Right lobe of liver (tissue), 6 donors: Measurements from ENCODE around the gene CLTB. TPM values are rescaled to one million over a fixed set of nuclear protein-coding genes. Genes with fewer than 3 reads are reported as not detected.
A peak's percentile ranks its signal among the peaks of the same experiment; 100 is the strongest.

Source experiments
- ATAC-seq, 4 donors: fragments of 200-7000 bp; cut with Tn5 transposase; one replicate each; pipeline ENCODE4 v1.9.1; 2020; ENCODE audit warnings: mild to moderate bottlenecking in 4 of 4, moderate library complexity in 4 of 4
- DNase-seq, 3 donors: peaks; one replicate each; pipeline ENCODE4 v3.0.0-alpha.2; 2020
- H3K27ac ChIP-seq, 3 donors: fragments of 200-600 bp; one replicate each; pipeline ENCODE4 v1.8.0; 2022
- H3K27me3 ChIP-seq, 2 donors: fragments of 200-600 bp; one replicate each; pipeline ENCODE4 v1.8.0; 2022
- H3K36me3 ChIP-seq, 4 donors: fragments of 200-600 bp; sonication (generic) in 1 of 4; one replicate each; pipeline versions ENCODE4 v1.5.1 to v1.8.0; 2017 to 2022; ENCODE audit warnings: control low read depth in 1 of 4
- H3K4me1 ChIP-seq, 4 donors: fragments of 200-600 bp; sonication (generic) in 1 of 4; one replicate each; pipeline versions ENCODE4 v1.5.1 to v1.8.0; 2017 to 2022; ENCODE audit warnings: control low read depth in 1 of 4
- H3K4me3 ChIP-seq, 3 donors: fragments of 200-600 bp; one replicate each; pipeline ENCODE4 v1.8.0; 2022
- H3K9me3 ChIP-seq, 4 donors: fragments of 200-600 bp; sonication (generic) in 1 of 4; one replicate each; pipeline versions ENCODE4 v1.5.1 to v1.8.0; 2017 to 2022; ENCODE audit warnings: control low read depth in 1 of 4
- CTCF ChIP-seq, 4 donors: fragments of 200-600 bp in 3 of 4; fragments of 450-650 bp in 1 of 4; IDR thresholded peaks; one replicate each; pipeline versions ENCODE4 v1.5.1 to v1.8.0; 2016 to 2022; ENCODE audit warnings: antibody characterized with exemption in 4 of 4, mild to moderate bottlenecking in 2 of 4
- POLR2A ChIP-seq: fragments of 450-650 bp; IDR thresholded peaks from one replicate; pipeline ENCODE4 v1.6.1; 2017; ENCODE audit warnings: antibody characterized with exemption, mild to moderate bottlenecking
- WGBS: methylation state at CpG from one replicate; pipeline ENCODE4 v1.1.6; 2018; ENCODE audit warnings: low coverage, low lambda C conversion rate; ENCODE audit not compliant: insufficient coverage; ENCODE audit errors: missing lambda C conversion rate; 5-methylcytosine and 5-hydroxymethylcytosine counted together
- intact Hi-C, 2 donors: fragments of 100-400 bp; cut with DNase I; formaldehyde crosslinking; loops; one replicate each; pipeline versions ENCODE4 v1.11.2 to v1.14.1; 2022
- total RNA-seq, 6 experiments: library from RNA; depleted of rRNA in 2 of 6; stranded (reverse); fragments of >200 nt in 2 of 6; fragmentation: NEBNext Ultra II Directional in 3 of 6; extraction: Animal tissue kit (Norgen Biotek cat#: 25700) in 3 of 6; gene quantifications; one replicate each; pipeline versions ENCODE4 v1.1.0 to v1.2.4, GENCODE V29; 2016 to 2023
- donor health status: DM: no; HTN: yes; CAD: no.
- donor health status: DM: no; HTN: no; CAD: no.
- donor health status: DM: no; HTN: no; CAD: no.
- donor health status: DM: no; HTN: yes; CAD: no.
- donor health status: DM: no; HTN: yes; CAD: no.

CLTB gene
- total RNA-seq, 6 experiments from 2014 or later, result 28.6 to 73.0 (median 31.3) TPM

GRCh38 chr5:176424181-176424580, 7.8 kb upstream of the CLTB start:
- TF ChIP-seq POLR2A (no peak), CTCF (IDR thresholded peaks at IDR 0.05) (no peak)
- DNase-seq (no peak), ATAC-seq (no peak)
- no peaks in the 10 kb centered on the region for H3K4me1 ChIP-seq
- 64% methylated on average over 2 of the region's 3 CpGs for WGBS
- no peaks in the 10 kb centered on the region for H3K9me3 ChIP-seq
- H3K36me3 ChIP-seq, result no peaks in the 10 kb centered on the region
- H3K27me3 ChIP-seq, result no peaks in the 10 kb centered on the region
- intact Hi-C loops, result no loop called here
- no peak overlapping the region for H3K27ac ChIP-seq
- no peak overlapping the region for H3K4me3 ChIP-seq

GRCh38 chr5:176420972-176421544, 4.7 kb upstream of the CLTB start:
- ATAC-seq, result no peak

GRCh38 chr5:176420086-176420485, 3.7 kb upstream of the CLTB start:
- DNase-seq, result no peak
- no peaks in the 10 kb centered on the region for H3K27me3 ChIP-seq
- H3K4me3 ChIP-seq, result no peak overlapping the region
- no peak for TF ChIP-seq POLR2A
- TF ChIP-seq CTCF (IDR thresholded peaks at IDR 0.05), result no peak
- intact Hi-C loops, result no loop called here
- H3K36me3 ChIP-seq, result no peaks in the 10 kb centered on the region
- H3K4me1 ChIP-seq, result peaks cover 0 to 11% (median 2%) of the 10 kb centered on the region in 4 donors
- no peaks in the 10 kb centered on the region for H3K9me3 ChIP-seq
- H3K27ac ChIP-seq, result no peak overlapping the region
- WGBS, result 81% methylated on average over 3 of the region's 5 CpGs
- no peak for ATAC-seq

More at GRCh38 chr5:176420972-176421544, 4.7 kb upstream of the CLTB start:
- no peak for TF ChIP-seq POLR2A
- no peak for TF ChIP-seq CTCF (IDR thresholded peaks at IDR 0.05)
- Histone ChIP-seq H3K4me1 (peaks cover 0 to 6% (median 0%) of the 10 kb centered on the region in 4 donors), H3K9me3 (no peaks in the 10 kb centered on the region), H3K27ac (no peak overlapping the region), H3K27me3 (no peaks in the 10 kb centered on the region), H3K4me3 (no peak overlapping the region), H3K36me3 (no peaks in the 10 kb centered on the region)
- intact Hi-C loops, result no loop called here
- 36% methylated on average over 2 of the region's 2 CpGs for WGBS
- no peak for DNase-seq

- peaks cover 0 to 21% (median 2%) of the 10 kb centered on the region in 4 donors for H3K4me1 ChIP-seq
- no peaks in the 10 kb centered on the region for H3K36me3 ChIP-seq
- peak in 1 of 3 donors; percentile 43 for DNase-seq
- no peak overlapping the region for H3K4me3 ChIP-seq
- TF ChIP-seq POLR2A, result no peak
- TF ChIP-seq CTCF (IDR thresholded peaks at IDR 0.05), result no peak
- peak in 1 of 4 donors; percentile 39 for ATAC-seq
- intact Hi-C loops, result loop anchor here in 1 of 2 donors (10.0 kb wide), 1 partner anchor 237 kb away; no protein-coding TSS in a partner anchor
- 59% methylated on average over 8 of the region's 9 CpGs for WGBS
- no peaks in the 10 kb centered on the region for H3K27me3 ChIP-seq
- no peaks in the 10 kb centered on the region for H3K9me3 ChIP-seq
- no peak overlapping the region for H3K27ac ChIP-seq
These were observed 1.9 kb upstream of the CLTB start for GRCh38 chr5:176418251-176418650.
